Mucosa of descending colon (tissue), 3 donors: ENCODE measurements around the gene MYH7. TPM values are rescaled to one million over a fixed set of nuclear protein-coding genes. Genes with fewer than 3 reads are reported as not detected.

Source experiments
- ATAC-seq: fragments of 200-7000 bp; cut with Tn5 transposase; one replicate; pipeline ENCODE4 v1.9.1; 2020; ENCODE audit warnings: mild to moderate bottlenecking, moderate library complexity
- DNase-seq, 3 donors: peaks; one replicate each; pipeline ENCODE4 v3.0.0-alpha.2; 2020
- H3K36me3 ChIP-seq: fragments of 200-600 bp; one replicate; pipeline ENCODE4 v1.8.0; 2021; ENCODE audit warnings: low read depth, mild to moderate bottlenecking
- H3K4me1 ChIP-seq: fragments of 200-600 bp; one replicate; pipeline ENCODE4 v1.8.0; 2021; ENCODE audit warnings: low read depth, mild to moderate bottlenecking
- H3K4me3 ChIP-seq: fragments of 200-600 bp; one replicate; pipeline ENCODE4 v1.8.0; 2021; ENCODE audit warnings: mild to moderate bottlenecking
- H3K9me3 ChIP-seq: fragments of 200-600 bp; one replicate; pipeline ENCODE4 v1.8.0; 2021; ENCODE audit warnings: mild to moderate bottlenecking
- CTCF ChIP-seq: fragments of 200-600 bp; IDR thresholded peaks from one replicate; pipeline ENCODE4 v1.8.0; 2022; ENCODE audit warnings: antibody characterized with exemption, mild to moderate bottlenecking
- intact Hi-C, 2 donors: fragments of 100-400 bp; cut with DNase I in 1 of 2; cut with micrococcal nuclease in 1 of 2; formaldehyde crosslinking; loops; one replicate each; pipeline versions ENCODE4 v1.11.0 to v1.11.1; 2022; cut with DNase I, micrococcal nuclease
- total RNA-seq, 3 donors: library from RNA; stranded (reverse); fragmentation: NEBNext Ultra II Directional in 2 of 3; extraction: Animal tissue kit (Norgen Biotek cat#: 25700) in 2 of 3; gene quantifications; one replicate each; pipeline versions ENCODE4 v1.2.1 to v1.2.4, GENCODE V29; 2021 to 2023
- donor health status: DM: no; HTN: no; CAD: no; lungs with moderate emphysema.
- donor health status: DM: no; HTN: no; CAD: no.
- donor health status: DM: no; HTN: yes; CAD: no.

Gene MYH7
- total RNA-seq, 3 donors from 2014 or later, result 0.13 to 6.2 (median 1.2) TPM

- no peak for ATAC-seq
- intact Hi-C loops, result no loop called here
- H3K9me3 ChIP-seq, result no peaks in the 10 kb centered on the region
These were observed 29.2 kb downstream of the MYH7 start for GRCh38 chr14:23406244-23406643.

GRCh38 chr14:23405516-23406025, 29.9 kb downstream of the MYH7 start:
- no peaks in the 10 kb centered on the region for H3K36me3 ChIP-seq
- TF ChIP-seq CTCF, result no peak
- H3K9me3 ChIP-seq, result no peaks in the 10 kb centered on the region
- H3K4me1 ChIP-seq, result no peaks in the 10 kb centered on the region
- no peak overlapping the region for H3K4me3 ChIP-seq
- intact Hi-C loops, result no loop called here
- DNase-seq (no peak), ATAC-seq (no peak)

More at GRCh38 chr14:23406244-23406643, 29.2 kb downstream of the MYH7 start:
- Histone ChIP-seq H3K4me3 (no peak overlapping the region), H3K4me1 (no peaks in the 10 kb centered on the region), H3K36me3 (no peaks in the 10 kb centered on the region)
- DNase-seq, result no peak
- no peak for TF ChIP-seq CTCF

GRCh38 chr14:23405096-23405495, 30.4 kb downstream of the MYH7 start:
- Histone ChIP-seq H3K4me1 (no peaks in the 10 kb centered on the region), H3K4me3 (no peak overlapping the region), H3K9me3 (no peaks in the 10 kb centered on the region), H3K36me3 (no peaks in the 10 kb centered on the region)
- TF ChIP-seq CTCF, result no peak
- no peak for ATAC-seq
- no peak for DNase-seq
- intact Hi-C loops, result no loop called here

DNA sequence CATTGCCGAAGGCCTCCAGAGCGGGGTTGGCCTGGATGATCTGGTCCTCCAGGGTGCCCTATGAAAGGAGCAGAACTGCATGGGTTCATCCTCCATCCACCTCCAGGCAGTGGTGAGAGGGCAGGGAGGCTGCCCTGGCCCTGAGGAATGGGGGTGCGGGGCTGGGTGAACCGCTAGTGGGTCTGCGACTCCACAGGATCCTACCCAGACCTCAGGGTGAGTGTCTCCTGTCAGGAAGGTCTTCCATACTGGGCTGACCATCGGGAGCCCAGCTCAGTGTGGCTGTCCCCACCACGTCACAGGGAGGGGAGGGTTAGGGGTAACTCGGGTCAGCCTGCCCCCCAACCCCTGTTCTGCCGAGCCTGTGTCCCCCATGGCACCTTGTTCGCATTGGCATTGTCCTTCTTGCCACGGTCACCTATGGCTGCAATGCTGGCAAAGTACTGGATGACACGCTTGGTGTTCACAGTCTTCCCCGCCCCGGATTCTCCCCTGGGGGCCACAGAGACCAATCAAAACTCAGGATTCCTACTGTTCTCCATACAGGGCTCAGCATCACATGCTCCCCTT, 31.0 kb downstream of the MYH7 start:
- intact Hi-C loops, result no loop called here
- H3K4me1 ChIP-seq, result no peaks in the 10 kb centered on the region
- no peak for ATAC-seq

DNA sequence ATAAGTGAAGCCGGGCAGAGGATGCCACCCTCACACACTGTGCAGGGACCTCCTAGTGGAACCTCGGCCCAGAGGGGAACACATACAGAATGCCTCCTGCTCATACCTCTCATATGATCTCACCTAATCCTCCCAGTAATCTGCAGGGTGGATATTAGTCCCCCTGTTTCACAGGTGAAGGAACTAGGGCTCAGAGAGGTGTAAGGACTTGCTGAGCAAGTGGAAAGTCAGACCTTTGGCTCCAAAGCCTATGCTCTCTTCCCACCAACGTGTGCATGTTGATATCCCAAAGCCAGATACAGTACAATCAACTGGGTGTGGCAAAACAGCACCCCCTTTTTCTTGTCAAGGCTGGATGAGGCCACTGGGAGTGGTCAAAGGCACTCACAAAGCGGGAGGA, 31.6 kb downstream of the MYH7 start:
- no peaks in the 10 kb centered on the region for H3K9me3 ChIP-seq
- no peaks in the 10 kb centered on the region for H3K4me1 ChIP-seq
- H3K36me3 ChIP-seq, result no peaks in the 10 kb centered on the region
- DNase-seq (no peak), ATAC-seq (no peak)
- no peak overlapping the region for H3K4me3 ChIP-seq
- no peak for TF ChIP-seq CTCF
- intact Hi-C loops, result no loop called here

More for the DNA sequence above, 31.0 kb downstream of the MYH7 start:
- Histone ChIP-seq H3K36me3 (no peaks in the 10 kb centered on the region), H3K9me3 (no peaks in the 10 kb centered on the region), H3K4me3 (no peak overlapping the region)
- TF ChIP-seq CTCF, result no peak
- no peak for DNase-seq

- Histone ChIP-seq H3K9me3 (no peaks in the 10 kb centered on the region), H3K4me3 (no peak overlapping the region), H3K4me1 (no peaks in the 10 kb centered on the region), H3K36me3 (no peaks in the 10 kb centered on the region)
- intact Hi-C loops, result no loop called here
- DNase-seq (no peak), ATAC-seq (no peak)
- no peak for TF ChIP-seq CTCF
These were observed 32.4 kb downstream of the MYH7 start for GRCh38 chr14:23403139-23403438.
